Measurements from ENCODE around the gene CYP4F3. TPM values are rescaled to one million over a fixed set of nuclear protein-coding genes. Genes with fewer than 3 reads are reported as not detected.

CYP4F3 gene
- total RNA-seq (2022; extraction: Qiagen RNA extraction), result 1.8 to 3.0 TPM (median 2.3 TPM) in 5 replicates

GRCh38 chr19:15640294-15640903 lies at the start of gene CYP4F3:
Gene CYP4F3 (plus strand): TSS chr19:15640897. CDS start chr19:15641416, 519 bp downstream.

GRCh38 chr19:15614507-15615379 lies 26.0 kb upstream of the CYP4F3 start, which contains the start of gene CYP4F8:
Gene CYP4F8 (plus strand): TSS chr19:15615218. CDS start chr19:15615617, 399 bp downstream.

GRCh38 chr19:15672580-15673175 lies 32.0 kb downstream of the CYP4F3 start, which contains the start of gene CYP4F12:
Gene CYP4F12 (plus strand): TSS chr19:15673087. CDS start chr19:15673530, 443 bp downstream.

Other genes starting within 250 kb of the CYP4F3 start
- 35.9 to 41.3 TPM (median 37.9 TPM) in 5 replicates for gene AKAP8L, start 221.9 kb upstream of the CYP4F3 start, total RNA-seq (2022; extraction: Qiagen RNA extraction)
- 14.4 to 24.0 TPM (median 22.8 TPM) in 5 replicates for gene WIZ, start 190.9 kb upstream of the CYP4F3 start, total RNA-seq (2022; extraction: Qiagen RNA extraction)
- not detected in 5 replicates for gene RASAL3, start 176.4 kb upstream of the CYP4F3 start, total RNA-seq (2022; extraction: Qiagen RNA extraction)
- 0.05 TPM in 1 of 5 replicates, not detected in the others for gene PGLYRP2, start 161.4 kb upstream of the CYP4F3 start, total RNA-seq (2022; extraction: Qiagen RNA extraction)
- gene CYP4F22, start 132.4 kb upstream of the CYP4F3 start, total RNA-seq (2022; extraction: Qiagen RNA extraction), result 0.06 to 0.09 TPM (median 0.08 TPM) in 5 replicates
- not detected in 5 replicates for gene CYP4F8, start 25.7 kb upstream of the CYP4F3 start, total RNA-seq (2022; extraction: Qiagen RNA extraction)
- 1.4 to 2.0 TPM (median 1.7 TPM) in 5 replicates for gene CYP4F12, start 32.2 kb downstream of the CYP4F3 start, total RNA-seq (2022; extraction: Qiagen RNA extraction)
- not detected in 5 replicates for gene OR10H2, start 87.1 kb downstream of the CYP4F3 start, total RNA-seq (2022; extraction: Qiagen RNA extraction)
- not detected in 5 replicates for gene OR10H3, start 97.1 kb downstream of the CYP4F3 start, total RNA-seq (2022; extraction: Qiagen RNA extraction)
- not detected in 5 replicates for gene OR10H5, start 146.8 kb downstream of the CYP4F3 start, total RNA-seq (2022; extraction: Qiagen RNA extraction)
- not detected in 5 replicates for gene OR10H1, start 174.8 kb downstream of the CYP4F3 start, total RNA-seq (2022; extraction: Qiagen RNA extraction)